ENCODE data around the gene TIGD7. TPM values are rescaled to one million over a fixed set of nuclear protein-coding genes. Genes with fewer than 3 reads are reported as not detected.

TIGD7 gene
- total and polyA plus RNA-seq, 2 of the 13 experiments (the other 11 are each of a cell fraction or from before 2014, with no cell fraction given): not detected

- TF ChIP-seq RERE (CRISPR knock-in tag; IDR thresholded peaks at IDR 0.05; ENCODE audit: low read depth) (no peak), AGO1 (IDR thresholded peaks at IDR 0.05; ENCODE audit: low read depth, low read length, poor library complexity, severe bottlenecking) (no peak), PAX8 (CRISPR knock-in tag; IDR thresholded peaks at IDR 0.05; ENCODE audit: borderline replicate concordance) (no peak; the same call in 1 of the 2 replicates), GPN1 (CRISPR knock-in tag; IDR thresholded peaks at IDR 0.05; ENCODE audit: borderline replicate concordance) (no peak), ZNF138 (CRISPR knock-in tag; IDR thresholded peaks at IDR 0.05; ENCODE audit: low read depth) (no peak), ZSCAN22 (CRISPR knock-in tag; IDR thresholded peaks at IDR 0.05) (no peak), SIX1 (CRISPR knock-in tag; IDR thresholded peaks at IDR 0.05; ENCODE audit: borderline replicate concordance) (no peak), ZNF564 (CRISPR knock-in tag; IDR thresholded peaks at IDR 0.05) (peak; percentile 66), EED (CRISPR knock-in tag; IDR thresholded peaks at IDR 0.05) (peak; percentile 69), HNRNPL (IDR thresholded peaks at IDR 0.05; ENCODE audit: low read depth, low read length) (no peak), BORCS8-MEF2B (CRISPR knock-in tag; IDR thresholded peaks at IDR 0.05) (0 out of 2 replicates have a peak, but pooled peaks have one; percentile 23), IRF1 (CRISPR knock-in tag; IDR thresholded peaks at IDR 0.05; ENCODE audit: low read depth) (no peak), SALL2 (CRISPR knock-in tag; IDR thresholded peaks at IDR 0.05) (peak; percentile 78; the same call in 1 of the 2 replicates), CHD4 (IDR thresholded peaks at IDR 0.05; ENCODE audit: borderline replicate concordance, low read length) (no peak), ZNF7 (CRISPR knock-in tag; IDR thresholded peaks at IDR 0.05) (no peak), KMT2B (CRISPR knock-in tag; IDR thresholded peaks at IDR 0.05) (peak; percentile 64; the same call in 1 of the 2 replicates), TFDP2 (CRISPR knock-in tag; IDR thresholded peaks at IDR 0.05) (peak; percentile 86), ZUFSP (CRISPR knock-in tag; IDR thresholded peaks at IDR 0.05; ENCODE audit: borderline replicate concordance) (no peak), ZMAT5 (CRISPR knock-in tag; IDR thresholded peaks at IDR 0.05; ENCODE audit: borderline replicate concordance, low read depth) (no peak)
Measured at GRCh38 chr16:3264137-3265036, 40.8 kb downstream of the TIGD7 start (continued).

Measured in HepG2 (cell line).